CD4-positive, CD25-positive, alpha-beta regulatory T cell (primary cell): Measurements from ENCODE around the gene EVA1B. TPM values are rescaled to one million over a fixed set of nuclear protein-coding genes. Genes with fewer than 3 reads are reported as not detected.

Experiments used
- ATAC-seq, 2 donors: fragments of 150-1000 bp; cut with Tn5 transposase; one replicate each; pipeline ENCODE4 v1.10.0; 2021; ENCODE audit warnings: low read depth in 2 of 2, moderate number of reproducible peaks in 2 of 2, moderate library complexity in 1 of 2
- DNase-seq, 3 donors: peaks; one replicate each; pipeline versions ENCODE4 v3.0.0 to v3.0.0-alpha.2; 2012 to 2022; ENCODE audit warnings: mixed read lengths in 1 of 3
- H3K27ac ChIP-seq: one replicate; pipeline ENCODE4 v1.7.0; 2013; ENCODE audit warnings: mild to moderate bottlenecking, low read length; ENCODE audit not compliant: insufficient read depth, poor library complexity, severe bottlenecking
- H3K27me3 ChIP-seq: one replicate; pipeline ENCODE4 v1.7.0; 2013; ENCODE audit warnings: low read length; ENCODE audit not compliant: control insufficient read depth, insufficient read depth
- H3K36me3 ChIP-seq: one replicate; pipeline ENCODE4 v1.7.0; 2013; ENCODE audit warnings: mild to moderate bottlenecking, low read length, moderate library complexity; ENCODE audit not compliant: control insufficient read depth, insufficient read depth
- H3K4me1 ChIP-seq: 2 replicates; pipeline ENCODE4 v1.7.0; 2013; ENCODE audit warnings: mild to moderate bottlenecking, low read length; ENCODE audit not compliant: insufficient read depth, control insufficient read depth, poor library complexity, severe bottlenecking
- H3K4me3 ChIP-seq: one replicate; pipeline ENCODE4 v1.7.0; 2013; ENCODE audit warnings: low read depth, mild to moderate bottlenecking, low read length, moderate library complexity
- H3K9me3 ChIP-seq, 2 experiments: 1 replicate in 1 of 2; 2 replicates in 1 of 2; pipeline ENCODE4 v1.7.0; 2013; ENCODE audit warnings: low read length in 2 of 2, mild to moderate bottlenecking in 1 of 2, moderate library complexity in 1 of 2; ENCODE audit not compliant: control insufficient read depth in 2 of 2
- H3K27ac Mint-ChIP-seq, 3 donors: one replicate each; pipeline ENCODE4 v1.8.0; 2020 to 2022; ENCODE audit warnings: mild to moderate bottlenecking in 3 of 3, mixed read lengths in 3 of 3, moderate library complexity in 2 of 3
- H3K27me3 Mint-ChIP-seq: one replicate; pipeline ENCODE4 v1.8.0; 2022; ENCODE audit warnings: mild to moderate bottlenecking, mixed read lengths
- H3K36me3 Mint-ChIP-seq: one replicate; pipeline ENCODE4 v1.8.0; 2020; ENCODE audit warnings: mixed read lengths
- H3K4me1 Mint-ChIP-seq, 4 donors: one replicate each; pipeline ENCODE4 v1.8.0; 2020 to 2022; ENCODE audit warnings: mixed read lengths in 4 of 4, mild to moderate bottlenecking in 1 of 4
- H3K4me3 Mint-ChIP-seq, 4 donors: one replicate each; pipeline ENCODE4 v1.8.0; 2020 to 2022; ENCODE audit warnings: mild to moderate bottlenecking in 4 of 4, mixed read lengths in 4 of 4, moderate library complexity in 3 of 4
- H3K9me3 Mint-ChIP-seq, 7 donors: one replicate each; pipeline ENCODE4 v1.8.0; 2020 to 2022; ENCODE audit warnings: mixed read lengths in 7 of 7, mild to moderate bottlenecking in 3 of 7, moderate library complexity in 2 of 7
- polyA plus RNA-seq, 4 donors: library from polyadenylated mRNA; unstranded; fragments of 300-500 nt; fragmentation: Illumina TruSeq; gene quantifications; one replicate each; pipeline ENCODE4 v1.2.3, GENCODE V29; 2021
- total RNA-seq: library from RNA; stranded (reverse); gene quantifications from one replicate; pipeline ENCODE4 v1.2.3, GENCODE V29; 2022

Gene EVA1B
- total and polyA plus RNA-seq, 5 donors from 2014 or later: 8.7 to 18.0 (median 12.7) TPM

DNA sequence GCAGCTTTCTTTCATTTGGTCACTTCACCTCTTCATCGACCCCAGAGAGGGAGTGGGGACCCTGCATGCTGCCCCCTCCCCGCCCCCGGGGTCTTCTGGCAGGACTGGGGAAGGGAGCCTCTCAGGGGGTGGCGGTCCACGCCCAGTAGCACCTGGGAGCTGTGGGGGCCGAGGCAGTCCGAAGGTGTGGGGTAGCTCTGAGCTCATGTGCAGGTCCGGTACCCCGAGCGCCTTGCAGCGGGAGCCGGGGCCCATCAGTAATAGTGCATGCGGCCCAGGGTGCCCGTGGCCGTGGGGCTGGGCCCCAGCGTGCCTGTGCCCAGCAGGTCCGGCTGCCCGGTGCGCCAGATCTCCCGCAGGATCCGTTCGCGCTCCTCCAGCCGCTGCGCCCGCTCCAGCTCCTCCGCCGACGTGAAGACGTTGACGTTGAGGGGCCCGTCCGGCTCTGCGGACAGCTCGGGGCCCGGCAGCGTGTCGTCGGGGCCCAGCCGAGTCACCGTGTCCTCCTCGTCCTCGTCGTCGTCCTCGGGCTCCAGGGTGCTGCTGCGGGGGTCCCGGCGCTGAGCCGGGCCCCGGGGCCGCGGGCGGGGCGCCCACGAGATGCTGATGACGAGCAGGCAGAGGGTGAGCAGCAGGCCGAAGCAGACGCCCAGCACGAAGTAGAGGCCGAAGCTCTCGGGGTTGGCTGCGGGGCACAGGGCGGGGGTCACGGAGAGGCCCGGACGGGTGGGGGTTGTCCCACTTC is 1.2 kb downstream of the EVA1B start:
- Histone ChIP-seq H3K36me3 (no peaks in the 10 kb centered on the region), H3K27ac (no peak overlapping the region), H3K4me3 (no peak overlapping the region), H3K9me3 (no peaks in the 10 kb centered on the region), H3K27me3 (no peaks in the 10 kb centered on the region), H3K4me1 (peaks cover 33% of the 10 kb centered on the region)
- H3K27ac Mint-ChIP-seq: peak overlapping the region in 1 of 3 donors; percentile 64
- peaks cover 8% of the 10 kb centered on the region for H3K27me3 Mint-ChIP-seq
- peak overlapping the region; percentile 75 to 85 (median 82) for H3K4me3 Mint-ChIP-seq
- DNase-seq (no peak), ATAC-seq (no peak)
- no peaks in the 10 kb centered on the region for H3K9me3 Mint-ChIP-seq
- peaks cover 0 to 29% (median 18%) of the 10 kb centered on the region in 4 donors for H3K4me1 Mint-ChIP-seq
- no peaks in the 10 kb centered on the region for H3K36me3 Mint-ChIP-seq

DNA sequence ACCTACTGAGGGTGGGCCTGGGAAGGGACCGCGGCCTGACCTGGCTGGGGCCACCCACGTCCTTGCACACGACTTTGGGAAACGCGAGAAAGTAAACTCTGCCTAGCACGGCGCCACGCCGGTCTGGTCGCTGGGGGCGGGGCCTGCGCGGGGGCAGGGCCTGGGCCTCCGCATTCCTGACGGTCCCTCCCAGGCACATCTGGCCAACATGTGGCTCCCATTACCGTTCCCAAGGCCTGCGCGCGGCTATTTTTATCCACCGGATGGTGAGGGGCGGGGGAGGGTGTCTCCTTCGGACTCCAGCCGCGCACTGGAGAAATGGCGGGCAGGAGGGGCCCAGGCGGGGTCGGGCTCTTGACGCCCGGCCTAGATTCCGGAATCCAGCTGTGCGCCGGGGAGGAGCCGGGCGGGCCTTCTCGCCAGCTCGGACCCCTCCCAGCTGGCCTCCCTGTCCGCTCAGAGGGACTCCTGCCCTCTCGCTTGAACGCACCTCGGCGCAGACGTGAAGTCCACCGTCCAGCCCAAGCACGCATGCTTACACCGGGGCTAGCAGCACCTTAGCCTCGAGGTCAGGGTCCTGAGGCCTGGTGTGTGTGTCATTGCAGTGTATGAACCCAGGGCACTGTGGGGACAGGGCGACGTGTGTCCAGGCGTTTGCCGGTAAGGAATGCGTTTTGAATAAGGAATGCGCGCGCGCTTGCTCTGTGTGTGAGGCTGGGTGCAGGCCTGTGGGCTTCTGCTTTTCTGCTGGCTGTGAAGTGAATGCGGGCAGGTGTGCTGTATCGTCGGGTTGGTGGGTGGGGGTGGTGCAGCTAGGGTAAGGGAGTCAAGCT is 2.1 kb downstream of the EVA1B start:
- peak in 1 of 2 donors; percentile 28 for ATAC-seq
- Mint-ChIP-seq H3K27ac (peak overlapping the region in 1 of 3 donors; percentile 64), H3K4me1 (peaks cover 0 to 27% (median 15%) of the 10 kb centered on the region in 4 donors), H3K27me3 (peaks cover 4% of the 10 kb centered on the region), H3K9me3 (no peaks in the 10 kb centered on the region), H3K36me3 (no peaks in the 10 kb centered on the region), H3K4me3 (peak overlapping the region; percentile 75 to 85 (median 80))
- H3K27me3 ChIP-seq: no peaks in the 10 kb centered on the region
- no peak overlapping the region for H3K4me3 ChIP-seq
- DNase-seq: no peak
- H3K27ac ChIP-seq: no peak overlapping the region
- no peaks in the 10 kb centered on the region for H3K9me3 ChIP-seq
- no peaks in the 10 kb centered on the region for H3K36me3 ChIP-seq
- H3K4me1 ChIP-seq: peaks cover 33% of the 10 kb centered on the region

DNA sequence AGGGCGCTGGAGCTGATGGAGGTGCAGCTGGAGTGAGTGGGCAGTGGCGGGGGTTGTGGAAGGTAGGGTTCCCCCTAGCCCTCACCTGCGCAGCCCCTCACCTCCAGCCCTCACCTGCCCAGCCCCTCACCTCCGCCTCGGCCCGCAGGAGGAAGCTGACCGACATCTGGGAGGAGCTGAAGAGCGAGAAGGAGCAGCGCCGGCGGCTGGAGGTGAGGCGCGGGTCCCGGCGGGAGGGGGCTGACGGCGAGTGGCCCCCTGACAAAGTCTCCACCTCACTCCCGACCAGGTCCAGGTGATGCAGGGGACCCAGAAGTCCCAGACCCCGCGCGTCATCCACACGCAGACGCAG is 2.7 kb downstream of the EVA1B start:
- no peak for ATAC-seq
- H3K27ac Mint-ChIP-seq: peak overlapping the region in 2 of 3 donors; percentile 66 to 69
- H3K27ac ChIP-seq: no peak overlapping the region

DNA sequence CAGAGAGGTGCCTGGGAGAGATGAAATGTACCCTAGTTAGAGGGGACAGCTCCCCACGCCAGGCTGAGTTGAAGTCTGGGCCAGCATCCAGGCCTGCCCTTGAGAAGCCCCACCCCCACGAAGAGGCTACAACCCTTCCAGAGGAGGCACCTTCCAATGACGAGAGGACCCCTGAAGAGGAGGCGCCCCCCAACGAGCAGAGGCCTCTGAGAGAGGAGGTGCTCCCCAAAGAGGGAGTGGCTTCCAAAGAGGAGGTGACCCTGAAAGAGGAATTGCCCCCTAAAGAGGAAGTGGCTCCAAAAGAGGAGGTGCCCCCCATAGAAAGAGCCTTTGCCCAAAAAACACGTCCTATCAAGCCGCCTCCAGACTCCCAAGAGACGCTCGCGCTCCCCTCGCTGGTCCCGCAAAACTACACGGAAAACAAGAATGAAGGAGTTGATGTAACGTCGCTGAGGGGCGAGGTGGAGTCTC is 3.1 kb downstream of the EVA1B start:
- H3K4me3 Mint-ChIP-seq: peak overlapping the region; percentile 77 to 93 (median 82)
- H3K4me3 ChIP-seq: no peak overlapping the region
- peaks cover 4% of the 10 kb centered on the region for H3K27me3 Mint-ChIP-seq
- no peaks in the 10 kb centered on the region for H3K27me3 ChIP-seq
- no peaks in the 10 kb centered on the region for H3K36me3 Mint-ChIP-seq
- H3K4me1 Mint-ChIP-seq: peaks cover 0 to 27% (median 15%) of the 10 kb centered on the region in 4 donors
- no peaks in the 10 kb centered on the region for H3K9me3 Mint-ChIP-seq
- no peak overlapping the region for H3K27ac ChIP-seq
- ATAC-seq (no peak), DNase-seq (no peak)
- H3K4me1 ChIP-seq: peaks cover 33% of the 10 kb centered on the region
- H3K9me3 ChIP-seq: no peaks in the 10 kb centered on the region
- H3K27ac Mint-ChIP-seq: peak overlapping the region in 2 of 3 donors; percentile 66 to 69
- H3K36me3 ChIP-seq: no peaks in the 10 kb centered on the region

More for the DNA sequence above, 2.7 kb downstream of the EVA1B start:
- peaks cover 33% of the 10 kb centered on the region for H3K4me1 ChIP-seq
- Mint-ChIP-seq H3K4me3 (peak overlapping the region; percentile 77 to 93 (median 82)), H3K9me3 (no peaks in the 10 kb centered on the region), H3K36me3 (no peaks in the 10 kb centered on the region), H3K27me3 (peaks cover 4% of the 10 kb centered on the region), H3K4me1 (peaks cover 0 to 27% (median 15%) of the 10 kb centered on the region in 4 donors)
- no peaks in the 10 kb centered on the region for H3K36me3 ChIP-seq
- no peak overlapping the region for H3K4me3 ChIP-seq
- H3K9me3 ChIP-seq: no peaks in the 10 kb centered on the region
- no peaks in the 10 kb centered on the region for H3K27me3 ChIP-seq
- no peak for DNase-seq

DNA sequence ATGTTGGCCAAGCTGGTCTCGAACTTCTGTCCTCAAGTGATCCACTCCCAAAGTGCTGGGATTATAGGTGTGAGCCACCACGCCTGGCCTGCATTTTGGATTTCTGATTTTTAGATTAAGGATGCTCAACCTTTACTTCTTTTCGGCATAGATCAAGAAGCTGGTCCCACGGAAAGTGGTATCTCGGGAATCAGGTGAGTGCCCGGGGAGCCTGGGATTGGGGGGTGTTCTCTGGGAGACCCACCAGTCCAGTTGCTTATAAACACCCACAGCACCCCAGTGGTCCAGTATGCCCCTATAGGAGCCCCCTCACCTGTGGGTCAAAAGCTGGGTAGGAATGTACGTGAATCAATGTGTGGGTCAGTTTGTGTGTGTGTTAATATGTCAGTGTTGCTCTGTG is 14.0 kb downstream of the EVA1B start:
- H3K36me3 ChIP-seq: no peaks in the 10 kb centered on the region
- no peak overlapping the region for H3K27ac Mint-ChIP-seq
- H3K27me3 Mint-ChIP-seq: no peaks in the 10 kb centered on the region
- H3K4me1 Mint-ChIP-seq: peaks cover 0 to 17% (median 7%) of the 10 kb centered on the region in 4 donors
- H3K9me3 Mint-ChIP-seq: no peaks in the 10 kb centered on the region
- no peaks in the 10 kb centered on the region for H3K36me3 Mint-ChIP-seq
- H3K27me3 ChIP-seq: no peaks in the 10 kb centered on the region
- H3K9me3 ChIP-seq: no peaks in the 10 kb centered on the region
- H3K4me3 Mint-ChIP-seq: peak overlapping the region in 2 of 4 donors; percentile 29 to 50
- no peak overlapping the region for H3K27ac ChIP-seq
- no peak overlapping the region for H3K4me3 ChIP-seq
- ATAC-seq: no peak
- DNase-seq: no peak
- H3K4me1 ChIP-seq: peaks cover 14% of the 10 kb centered on the region

DNA sequence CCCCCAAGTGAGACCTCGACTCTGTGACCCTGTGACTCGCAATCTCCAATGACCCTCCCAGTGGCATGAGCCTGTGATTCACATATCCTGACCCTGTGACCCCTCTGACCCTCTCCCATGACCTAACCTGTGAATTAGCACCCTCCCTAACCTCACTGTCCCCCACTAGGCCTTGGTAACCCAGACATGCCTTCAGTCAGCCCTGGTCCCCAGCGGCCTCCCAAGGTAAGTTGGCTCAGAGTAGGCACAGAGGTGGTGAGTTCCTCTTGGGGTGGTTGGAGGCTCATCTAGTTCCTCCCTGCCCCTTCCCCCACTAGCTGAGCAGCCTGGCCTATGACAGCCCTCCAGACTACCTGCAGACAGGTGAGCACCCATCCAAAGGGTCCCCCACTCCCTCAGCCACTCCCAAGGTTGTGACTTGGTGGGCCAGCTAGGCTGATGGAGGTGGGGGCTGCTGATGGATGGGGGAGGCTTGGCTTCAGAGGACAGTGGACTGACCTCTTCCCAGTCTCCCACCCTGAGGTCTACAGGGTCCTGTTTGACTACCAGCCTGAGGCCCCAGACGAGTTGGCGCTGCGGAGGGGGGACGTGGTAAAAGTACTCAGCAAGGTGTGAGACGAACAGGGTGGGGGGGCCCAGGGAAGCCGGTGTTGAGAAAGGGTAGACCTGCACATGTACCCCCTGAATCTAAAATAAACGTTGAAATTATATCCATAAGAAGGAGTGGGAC is 15.7 kb downstream of the EVA1B start:
- DNase-seq: no peak
- H3K36me3 Mint-ChIP-seq: peaks cover 8% of the 10 kb centered on the region

DNA sequence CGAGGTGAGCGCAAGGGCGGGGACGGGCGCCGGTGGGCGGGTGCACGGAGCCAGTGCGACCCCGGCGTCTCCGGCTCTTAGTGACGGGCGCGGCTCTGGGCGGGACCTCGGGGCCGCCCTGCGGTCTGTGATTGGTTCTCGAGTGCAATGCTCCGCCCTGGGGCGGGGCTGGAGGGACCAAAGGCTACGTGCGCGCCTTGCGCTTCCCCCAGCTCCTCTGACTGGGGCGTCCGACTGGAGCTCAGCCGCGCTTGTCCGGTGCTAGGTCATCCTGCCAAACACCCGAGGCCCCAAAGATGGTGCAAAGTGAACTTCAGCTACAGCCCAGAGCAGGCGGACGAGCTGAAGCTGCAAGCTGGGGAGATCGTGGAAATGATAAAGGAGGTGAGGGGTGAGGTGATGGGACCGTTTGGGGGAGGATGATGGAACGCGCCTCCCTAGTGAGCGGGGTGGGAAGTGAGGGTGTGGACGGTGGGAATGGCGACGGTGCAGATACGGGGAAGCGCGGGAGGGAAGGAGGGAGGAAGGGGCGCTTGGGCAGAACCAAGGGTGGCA is 16.5 kb downstream of the EVA1B start:
- Histone ChIP-seq H3K9me3 (no peaks in the 10 kb centered on the region), H3K27ac (peak overlapping the region; percentile 80), H3K4me3 (peak overlapping the region; percentile 68), H3K27me3 (no peaks in the 10 kb centered on the region), H3K4me1 (peaks cover 14% of the 10 kb centered on the region), H3K36me3 (peaks cover 18% of the 10 kb centered on the region)
- DNase-seq: peak; percentile 91 to 94 (median 94)
- Mint-ChIP-seq H3K9me3 (no peaks in the 10 kb centered on the region), H3K4me3 (peak overlapping the region; percentile 86 to 99 (median 94)), H3K36me3 (peaks cover 16% of the 10 kb centered on the region), H3K27me3 (no peaks in the 10 kb centered on the region), H3K27ac (peak overlapping the region; percentile 43 to 94 (median 90)), H3K4me1 (peaks cover 0 to 22% (median 7%) of the 10 kb centered on the region in 4 donors)
- peak; percentile 98 to 99 for ATAC-seq

More for the DNA sequence above, 15.7 kb downstream of the EVA1B start:
- Mint-ChIP-seq H3K9me3 (no peaks in the 10 kb centered on the region), H3K27ac (no peak overlapping the region), H3K4me3 (peak overlapping the region in 3 of 4 donors; percentile 86 to 96 (median 93)), H3K27me3 (no peaks in the 10 kb centered on the region), H3K4me1 (peaks cover 0 to 22% (median 7%) of the 10 kb centered on the region in 4 donors)
- ATAC-seq: no peak
- no peaks in the 10 kb centered on the region for H3K27me3 ChIP-seq
- H3K4me1 ChIP-seq: peaks cover 14% of the 10 kb centered on the region
- peak overlapping the region; percentile 68 for H3K4me3 ChIP-seq
- H3K36me3 ChIP-seq: peaks cover 10% of the 10 kb centered on the region
- no peaks in the 10 kb centered on the region for H3K9me3 ChIP-seq
- H3K27ac ChIP-seq: no peak overlapping the region
